IMR-90 (cell line): ENCODE results near the gene LECT2. TPM values are rescaled to one million over a fixed set of nuclear protein-coding genes. Genes with fewer than 3 reads are reported as not detected.
A peak's percentile ranks its signal among the peaks of the same experiment; 100 is the strongest.

Experiments used
- ATAC-seq: fragments of 200-7000 bp; cut with Tn5 transposase; 2 replicates; pipeline ENCODE4 v1.9.1; 2020; ENCODE audit warnings: low read depth, mild to moderate bottlenecking, moderate library complexity
- BruUV-seq: library from RNA; stranded (reverse); fragments of 400-500 nt; replicated peaks from 2 replicates; lab custom pipeline; 2021; lab: Mats Ljungman, UMichigan
- CTCF ChIA-PET: fragments of 300-600 bp; formaldehyde crosslinking; extraction: SDS; loops from one replicate; lab custom pipeline; 2021; ENCODE audit warnings: antibody characterized with exemption; lab: Yijun Ruan, JAX
- POLR2A ChIA-PET: fragments of 300-600 bp; sonication (Branson Sonifier 250); formaldehyde crosslinking; loops from one replicate; lab custom pipeline; 2022; ENCODE audit warnings: antibody characterized with exemption; ENCODE audit not compliant: unreplicated experiment; lab: Charles Lee
- DNase-seq: peaks from one replicate; pipeline ENCODE4 v3.0.0; 2013
- H2AFZ ChIP-seq: replicated peaks from 2 replicates; pipeline ENCODE3; 2013; ENCODE audit warnings: low read length, mild to moderate bottlenecking; ENCODE audit not compliant: poor library complexity
- H2AK5ac ChIP-seq: 2 replicates; pipeline ENCODE4 v1.6.1; 2013; ENCODE audit warnings: low read depth, low read length, inconsistent platforms
- H2AK9ac ChIP-seq: replicated peaks from 2 replicates; pipeline ENCODE3; 2013; ENCODE audit warnings: mild to moderate bottlenecking, low read depth, low read length, moderate library complexity; ENCODE audit not compliant: poor library complexity
- H2BK120ac ChIP-seq: 2 replicates; pipeline ENCODE4 v1.6.1; 2013; ENCODE audit warnings: low read depth, low read length, inconsistent platforms
- H2BK15ac ChIP-seq: 3 replicates; pipeline ENCODE4 v1.6.1; 2013; ENCODE audit warnings: low read depth, low read length, inconsistent platforms
- H2BK20ac ChIP-seq: 2 replicates; pipeline ENCODE4 v1.6.1; 2013; ENCODE audit warnings: low read depth, mild to moderate bottlenecking, inconsistent platforms, low read length, moderate library complexity
- H2BK5ac ChIP-seq: 2 replicates; pipeline ENCODE4 v1.6.1; 2013; ENCODE audit warnings: mild to moderate bottlenecking, low read depth, low read length, inconsistent platforms; ENCODE audit not compliant: poor library complexity, severe bottlenecking
- H3K14ac ChIP-seq: replicated peaks from 2 replicates; pipeline ENCODE4 v1.6.1; 2013; ENCODE audit warnings: low read depth, low read length, inconsistent platforms
- H3K18ac ChIP-seq: 2 replicates; pipeline ENCODE4 v1.6.1; 2013; ENCODE audit warnings: low read depth, low read length, control low read depth
- H3K23ac ChIP-seq: 2 replicates; pipeline ENCODE4 v1.6.1; 2013; ENCODE audit warnings: low read depth, low read length, inconsistent platforms
- H3K27ac ChIP-seq: 2 replicates; pipeline ENCODE4 v1.5.1; 2013; ENCODE audit warnings: mild to moderate bottlenecking, control low read depth, low read length; ENCODE audit not compliant: insufficient read depth
- H3K27me3 ChIP-seq: 2 replicates; pipeline ENCODE4 v1.6.1; 2013; ENCODE audit warnings: low read length; ENCODE audit not compliant: control insufficient read depth, insufficient read depth
- H3K36me3 ChIP-seq: 2 replicates; pipeline ENCODE4 v1.6.1; 2013; ENCODE audit warnings: low read length, mixed read lengths; ENCODE audit not compliant: control insufficient read depth, insufficient read depth
- H3K4ac ChIP-seq: 2 replicates; pipeline ENCODE4 v1.6.1; 2013; ENCODE audit warnings: low read depth, low read length, inconsistent platforms
- H3K4me1 ChIP-seq: 2 replicates; pipeline ENCODE4 v1.6.1; 2013; ENCODE audit warnings: low read length, mixed read lengths; ENCODE audit not compliant: control insufficient read depth, insufficient read depth
- H3K4me2 ChIP-seq: 2 replicates; pipeline ENCODE4 v1.6.1; 2013; ENCODE audit warnings: low read depth, mild to moderate bottlenecking, control low read depth, low read length, moderate library complexity
- H3K4me3 ChIP-seq: 2 replicates; pipeline ENCODE4 v1.5.1; 2013; ENCODE audit warnings: low read depth, mild to moderate bottlenecking, control low read depth, low read length, moderate library complexity; ENCODE audit not compliant: insufficient read depth
- H3K56ac ChIP-seq: 2 replicates; pipeline ENCODE4 v1.6.1; 2013; ENCODE audit warnings: low read length, inconsistent platforms; ENCODE audit not compliant: insufficient read depth; ENCODE audit errors: extremely low read depth
- H3K79me1 ChIP-seq, 2 experiments: 2 replicates each; pipeline ENCODE4 v1.6.1; 2013; ENCODE audit warnings: low read length in 2 of 2, inconsistent platforms in 1 of 2, low read depth in 1 of 2
- H3K9ac ChIP-seq: 2 replicates; pipeline ENCODE4 v1.6.1; 2013; ENCODE audit warnings: low read depth, low read length, control low read depth
- H3K9me1 ChIP-seq: 2 replicates; pipeline ENCODE4 v1.6.1; 2013; ENCODE audit warnings: low read length, inconsistent platforms; ENCODE audit not compliant: insufficient read depth
- H3K9me3 ChIP-seq: 2 replicates; pipeline ENCODE4 v1.6.1; 2013; ENCODE audit warnings: low read length; ENCODE audit not compliant: control insufficient read depth, insufficient read depth
- H4K20me1 ChIP-seq: 2 replicates; pipeline ENCODE4 v1.6.1; 2013; ENCODE audit warnings: low read length, inconsistent platforms; ENCODE audit not compliant: insufficient read depth
- H4K5ac ChIP-seq: 2 replicates; pipeline ENCODE4 v1.6.1; 2013; ENCODE audit warnings: mild to moderate bottlenecking, low read depth, low read length, control low read depth
- H4K8ac ChIP-seq, 2 experiments: 2 replicates each; pipeline ENCODE4 v1.6.1; 2013; ENCODE audit warnings: low read depth in 2 of 2, low read length in 2 of 2, control low read depth in 1 of 2, inconsistent platforms in 1 of 2
- H4K91ac ChIP-seq: 2 replicates; pipeline ENCODE4 v1.6.1; 2013; ENCODE audit warnings: low read depth, low read length, inconsistent platforms; ENCODE audit not compliant: insufficient read depth
- CEBPB ChIP-seq: IDR thresholded peaks from 2 replicates; pipeline ENCODE4 v1.6.1; 2012; ENCODE audit warnings: low read depth, low read length, improper control_type of control experiment
- FOS ChIP-seq: fragments of 150-350 bp; IDR thresholded peaks from 2 replicates; pipeline ENCODE4 v1.6.1; 2016; ENCODE audit warnings: low read depth, low read length
- MAFK ChIP-seq: IDR thresholded peaks from 2 replicates; pipeline ENCODE4 v1.6.1; 2012; ENCODE audit warnings: low read depth, low read length, improper control_type of control experiment
- MAZ ChIP-seq: IDR thresholded peaks from 2 replicates; pipeline ENCODE4 v1.6.1; 2012; ENCODE audit warnings: low read depth, mild to moderate bottlenecking, low read length, improper control_type of control experiment, moderate library complexity, borderline replicate concordance
- NFE2L2 ChIP-seq: fragments of 150-350 bp; IDR thresholded peaks from 2 replicates; pipeline ENCODE4 v1.6.1; 2016; ENCODE audit warnings: low read depth, mild to moderate bottlenecking, low read length
- POLR2A ChIP-seq: IDR thresholded peaks from 2 replicates; pipeline ENCODE4 v1.6.1; 2012; ENCODE audit warnings: mild to moderate bottlenecking, low read depth, low read length
- RAD21 ChIP-seq: IDR thresholded peaks from 2 replicates; pipeline ENCODE4 v1.6.1; 2012; ENCODE audit warnings: low read length, improper control_type of control experiment
- RCOR1 ChIP-seq: IDR thresholded peaks from 2 replicates; pipeline ENCODE4 v1.6.1; 2012; ENCODE audit warnings: mild to moderate bottlenecking, low read length, improper control_type of control experiment; ENCODE audit not compliant: insufficient replicate concordance
- WGBS, 2 experiments: methylation state at CpG; one replicate each; pipeline versions ENCODE4 v1.1.5 to v1.1.7; 2013; ENCODE audit warnings: missing lambda C conversion rate in 2 of 2; ENCODE audit not compliant: insufficient read length in 1 of 2; ENCODE audit errors: extremely low coverage in 2 of 2; 5-methylcytosine and 5-hydroxymethylcytosine counted together
- dilution Hi-C: fragments of 300-500 bp; cut with HindIII; formaldehyde crosslinking; loops from one replicate; pipeline ENCODE4 v1.14.3; 2018; ENCODE audit warnings: low sequenced_read_pairs; ENCODE audit not compliant: unreplicated experiment
- in situ Hi-C: fragments of 300-500 bp; cut with MboI; formaldehyde crosslinking; loops from 3 replicates; pipeline ENCODE4 v1.14.3; 2019; ENCODE audit warnings: low sequenced_read_pairs, inconsistent platforms, mixed read lengths
- intact Hi-C: fragments of 100-400 bp; cut with micrococcal nuclease; formaldehyde crosslinking; loops from 2 replicates; pipeline ENCODE4 v1.10.0; 2022
- polyA plus RNA-seq, 3 experiments: library from polyadenylated mRNA; depleted of rRNA; stranded (reverse); fragments of >200 nt; gene quantifications; 2 replicates each; pipeline ENCODE4 v1.2.3, GENCODE V29; 2012; ENCODE audit warnings: low replicate concordance in 1 of 3
- total RNA-seq: library from RNA; depleted of rRNA; stranded (reverse); fragments of >200 nt; gene quantifications from 2 replicates; pipeline ENCODE4 v1.2.3, GENCODE V29; 2012
- TF ChIP-seq, protein P1 (sequence below): fragments of 150-350 bp; IDR thresholded peaks from 2 replicates; pipeline ENCODE4 v1.6.1; 2016; ENCODE audit warnings: low read depth, mild to moderate bottlenecking, low read length, moderate library complexity, borderline replicate concordance

LECT2 gene
- total and polyA plus RNA-seq, 2 of the 4 experiments (the other 2 are of a cell fraction): not detected

DNA sequence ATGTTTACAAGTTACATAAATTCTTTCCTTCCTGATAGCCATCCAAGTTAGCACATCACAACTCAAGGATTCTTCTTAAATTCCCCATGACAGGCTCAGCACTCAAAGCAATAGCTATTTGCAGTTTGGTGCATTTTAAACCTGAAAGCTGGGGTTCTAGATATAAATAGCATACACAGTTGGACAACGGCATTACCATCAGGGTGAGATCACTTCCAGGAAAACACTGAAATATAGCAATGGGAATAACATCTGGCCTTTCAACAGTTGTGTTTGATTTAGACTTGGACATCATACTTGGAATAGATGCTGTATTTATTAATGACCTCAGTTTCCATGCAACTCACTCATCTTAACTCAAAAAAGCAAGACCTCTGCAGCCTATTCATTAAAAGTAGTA is 24.7 kb upstream of the LECT2 start:
- intact Hi-C loops: no loop called here
- Histone ChIP-seq H4K8ac (no peak overlapping the region), H2AFZ (no peak overlapping the region), H4K91ac (no peak overlapping the region), H2BK120ac (no peak overlapping the region), H3K9me1 (no peaks in the 10 kb centered on the region; the same call in 1 of the 2 replicates), H3K27me3 (no peaks in the 10 kb centered on the region), H2BK5ac (peak overlapping the region; percentile 1), H3K18ac (no peak overlapping the region; the same call in 1 of the 2 replicates), H3K4ac (no peak overlapping the region), H2AK9ac (no peak overlapping the region), H3K4me2 (peak overlapping the region; percentile 1; the same call in 1 of the 2 replicates), H2AK5ac (no peak overlapping the region), H3K4me3 (no peak overlapping the region), H3K56ac (no peak overlapping the region), H3K9me3 (no peaks in the 10 kb centered on the region), H3K79me1 (no peaks in the 10 kb centered on the region), H2BK20ac (no peak overlapping the region), H3K23ac (no peak overlapping the region), H3K4me1 (peaks cover 8% of the 10 kb centered on the region), H3K9ac (no peak overlapping the region), H4K20me1 (no peaks in the 10 kb centered on the region), H2BK15ac (no peak overlapping the region), H3K14ac (no peak overlapping the region), H3K27ac (no peak overlapping the region), H4K5ac (no peak overlapping the region), H3K36me3 (no peaks in the 10 kb centered on the region)
- no peak for TF ChIP-seq NFE2L2
- TF ChIP-seq FOS: no peak
- TF ChIP-seq RAD21: no peak
- TF ChIP-seq POLR2A: no peak
- TF ChIP-seq, protein P1, sequence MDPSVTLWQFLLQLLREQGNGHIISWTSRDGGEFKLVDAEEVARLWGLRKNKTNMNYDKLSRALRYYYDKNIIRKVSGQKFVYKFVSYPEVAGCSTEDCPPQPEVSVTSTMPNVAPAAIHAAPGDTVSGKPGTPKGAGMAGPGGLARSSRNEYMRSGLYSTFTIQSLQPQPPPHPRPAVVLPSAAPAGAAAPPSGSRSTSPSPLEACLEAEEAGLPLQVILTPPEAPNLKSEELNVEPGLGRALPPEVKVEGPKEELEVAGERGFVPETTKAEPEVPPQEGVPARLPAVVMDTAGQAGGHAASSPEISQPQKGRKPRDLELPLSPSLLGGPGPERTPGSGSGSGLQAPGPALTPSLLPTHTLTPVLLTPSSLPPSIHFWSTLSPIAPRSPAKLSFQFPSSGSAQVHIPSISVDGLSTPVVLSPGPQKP: no peak
- TF ChIP-seq CEBPB: no peak
- no peak for TF ChIP-seq RCOR1
- TF ChIP-seq MAZ: no peak
- no peak for TF ChIP-seq MAFK
- POLR2A ChIA-PET: no interaction called here
- in situ Hi-C loops: no loop called here
- ATAC-seq: peak; percentile 84
- WGBS, 2 experiments: no CpG with 5 or more reads among the region's 1 CpG
- BruUV-seq: no TSS peak
- CTCF ChIA-PET: interaction anchor here (0.7 kb wide), 1 partner anchor 34 kb away, joined by 3 read pairs; no protein-coding TSS in a partner anchor
- peak; percentile 93 for DNase-seq
- dilution Hi-C loops: no loop called here
